GM12873 (cell line): ENCODE results near the gene CLASP1.

Source experiments
- TF ChIP-seq, protein P1 (sequence below): IDR thresholded peaks from 2 replicates; pipeline ENCODE4 v1.5.1; 2012; ENCODE audit warnings: low read depth, mild to moderate bottlenecking, moderate library complexity, low read length, control low read depth; ENCODE audit not compliant: insufficient read depth; ENCODE audit errors: missing control alignments

CLASP1 gene

DNA sequence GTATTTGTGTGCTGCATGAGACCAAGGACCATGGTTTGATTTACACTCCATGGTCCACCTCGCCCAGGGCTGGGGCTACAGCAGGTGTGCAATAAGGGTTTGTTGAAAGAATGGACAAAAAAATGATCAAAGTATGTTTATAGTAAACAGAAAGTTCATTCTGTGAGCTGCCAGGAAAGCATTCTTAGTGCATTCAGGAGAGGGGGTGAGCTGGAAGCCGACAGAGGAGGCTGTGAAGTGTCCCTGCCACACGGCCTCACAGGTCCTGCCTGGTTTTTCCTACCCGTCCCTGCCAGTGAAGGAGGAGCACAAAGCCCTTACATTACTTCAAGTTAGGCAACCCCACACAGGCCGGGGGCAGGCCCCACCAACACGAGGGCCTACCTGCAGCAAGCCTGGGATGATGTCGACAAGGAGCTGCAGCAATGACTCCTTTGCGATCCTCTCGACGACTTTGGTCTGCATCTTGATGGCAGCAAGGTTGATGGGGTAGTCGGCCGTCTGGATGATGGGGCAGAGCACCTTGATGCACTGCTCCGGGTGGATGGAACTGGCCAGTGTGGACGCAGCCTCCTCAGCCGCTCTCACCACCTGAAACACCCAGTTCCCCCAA lies 301.0 kb downstream of the CLASP1 start:
- TF ChIP-seq, protein P1, sequence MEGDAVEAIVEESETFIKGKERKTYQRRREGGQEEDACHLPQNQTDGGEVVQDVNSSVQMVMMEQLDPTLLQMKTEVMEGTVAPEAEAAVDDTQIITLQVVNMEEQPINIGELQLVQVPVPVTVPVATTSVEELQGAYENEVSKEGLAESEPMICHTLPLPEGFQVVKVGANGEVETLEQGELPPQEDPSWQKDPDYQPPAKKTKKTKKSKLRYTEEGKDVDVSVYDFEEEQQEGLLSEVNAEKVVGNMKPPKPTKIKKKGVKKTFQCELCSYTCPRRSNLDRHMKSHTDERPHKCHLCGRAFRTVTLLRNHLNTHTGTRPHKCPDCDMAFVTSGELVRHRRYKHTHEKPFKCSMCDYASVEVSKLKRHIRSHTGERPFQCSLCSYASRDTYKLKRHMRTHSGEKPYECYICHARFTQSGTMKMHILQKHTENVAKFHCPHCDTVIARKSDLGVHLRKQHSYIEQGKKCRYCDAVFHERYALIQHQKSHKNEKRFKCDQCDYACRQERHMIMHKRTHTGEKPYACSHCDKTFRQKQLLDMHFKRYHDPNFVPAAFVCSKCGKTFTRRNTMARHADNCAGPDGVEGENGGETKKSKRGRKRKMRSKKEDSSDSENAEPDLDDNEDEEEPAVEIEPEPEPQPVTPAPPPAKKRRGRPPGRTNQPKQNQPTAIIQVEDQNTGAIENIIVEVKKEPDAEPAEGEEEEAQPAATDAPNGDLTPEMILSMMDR: no peak

- TF ChIP-seq, protein P1: no peak
These were observed 302.4 kb downstream of the CLASP1 start for GRCh38 chr2:121346859-121347258.

DNA sequence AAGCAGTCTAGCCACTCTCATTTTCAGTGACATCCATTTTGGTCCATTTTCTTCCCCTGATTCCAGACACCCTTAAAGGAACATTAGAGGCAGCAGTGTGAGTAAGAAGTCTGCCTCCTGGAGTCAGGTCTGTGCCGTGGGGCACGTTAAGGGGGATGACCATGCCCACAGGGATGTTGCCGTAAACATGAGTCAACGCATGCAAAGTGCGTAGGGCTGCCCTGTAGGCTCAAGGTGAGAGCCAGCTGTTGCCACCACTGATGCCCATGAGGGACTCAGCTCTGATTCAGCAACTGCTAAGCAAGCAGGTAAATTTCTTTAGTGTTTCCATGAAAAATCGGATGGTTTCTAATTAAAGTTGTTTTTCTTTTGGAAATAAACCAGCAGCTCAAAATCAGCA lies 302.9 kb downstream of the CLASP1 start:
- TF ChIP-seq, protein P1: no peak

DNA sequence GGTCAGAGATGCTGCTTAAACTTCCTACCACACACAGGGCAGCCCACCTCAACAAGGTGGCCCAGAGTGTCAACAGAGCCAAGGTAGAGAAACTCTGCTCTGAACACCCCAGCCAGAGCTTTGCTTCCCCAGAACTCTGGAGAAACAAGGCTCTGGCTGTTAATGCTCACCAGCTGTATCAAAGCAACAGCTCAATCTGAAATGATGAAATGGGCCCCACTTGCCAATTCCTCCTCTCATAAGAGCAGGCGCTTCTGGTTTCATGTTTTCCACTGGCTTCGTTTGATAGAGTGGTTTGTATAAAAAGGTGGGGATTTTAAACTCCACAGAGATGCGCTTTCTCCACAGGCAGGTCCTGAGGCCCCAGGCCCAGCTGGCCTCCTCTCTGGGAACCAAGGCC lies 303.4 kb downstream of the CLASP1 start:
- TF ChIP-seq, protein P1: no peak

DNA sequence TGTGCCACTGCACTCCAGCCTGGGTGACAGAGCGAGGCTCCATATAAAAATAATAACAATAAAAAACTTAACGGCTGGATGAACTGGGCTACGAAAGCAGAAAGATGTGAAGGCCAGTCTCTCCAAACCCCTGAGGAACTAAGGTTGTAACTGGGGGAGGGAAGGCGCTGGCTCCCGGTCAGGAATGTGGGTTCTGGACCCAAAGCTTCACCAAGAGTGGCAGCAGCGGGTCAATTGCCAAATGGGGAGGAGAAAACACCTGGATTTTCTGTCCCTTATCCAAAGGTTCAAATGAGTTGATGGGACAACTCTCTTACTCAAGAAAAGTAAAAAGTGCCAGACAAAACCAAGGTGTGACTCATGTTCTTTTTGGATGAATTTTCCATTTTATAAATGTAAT lies 304.2 kb downstream of the CLASP1 start:
- TF ChIP-seq, protein P1: no peak

- TF ChIP-seq, protein P1: no peak
These were observed 306.1 kb downstream of the CLASP1 start for GRCh38 chr2:121343191-121343590.

DNA sequence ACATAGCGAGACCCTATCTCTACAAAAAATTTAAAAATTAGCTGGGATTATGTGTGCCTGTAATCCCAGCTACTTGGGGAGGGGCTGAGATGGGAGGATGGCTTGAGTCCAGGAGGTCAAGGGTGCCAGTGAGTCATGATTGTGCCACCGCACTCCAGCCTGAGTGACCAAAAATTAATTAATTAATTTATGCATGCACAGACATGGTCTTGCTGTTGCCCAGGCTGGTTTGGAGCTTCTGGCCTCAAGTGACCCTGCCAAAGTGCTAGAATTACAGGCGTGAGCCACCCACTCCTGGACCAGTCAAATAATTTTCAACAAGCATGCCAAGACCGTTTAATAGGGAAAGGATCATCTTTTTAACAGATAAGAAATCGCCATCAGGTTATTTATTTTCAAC lies 306.5 kb downstream of the CLASP1 start:
- TF ChIP-seq, protein P1: no peak
